ENCODE results near the gene GJD4.

DNA sequence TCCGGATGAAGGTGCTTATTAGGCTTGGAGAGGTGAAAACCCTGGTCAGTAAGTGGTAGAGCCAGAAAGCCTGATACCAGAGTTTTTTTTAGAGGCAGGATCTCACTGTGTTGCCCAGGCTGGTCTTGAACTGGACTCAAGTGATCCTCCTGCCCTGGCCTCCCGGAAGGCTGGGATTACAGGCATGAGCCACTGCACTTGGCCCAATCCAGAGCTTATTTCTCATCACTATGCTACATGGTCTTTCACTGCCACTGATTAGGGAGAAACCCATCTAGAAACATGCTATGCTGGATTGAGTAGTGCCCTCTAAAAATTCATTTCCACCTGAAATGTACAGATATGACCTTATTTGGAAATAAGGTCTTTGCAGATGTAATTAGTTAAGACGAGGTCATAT lies 28.4 kb upstream of the GJD4 start:
- TF ChIP-seq, protein P1, sequence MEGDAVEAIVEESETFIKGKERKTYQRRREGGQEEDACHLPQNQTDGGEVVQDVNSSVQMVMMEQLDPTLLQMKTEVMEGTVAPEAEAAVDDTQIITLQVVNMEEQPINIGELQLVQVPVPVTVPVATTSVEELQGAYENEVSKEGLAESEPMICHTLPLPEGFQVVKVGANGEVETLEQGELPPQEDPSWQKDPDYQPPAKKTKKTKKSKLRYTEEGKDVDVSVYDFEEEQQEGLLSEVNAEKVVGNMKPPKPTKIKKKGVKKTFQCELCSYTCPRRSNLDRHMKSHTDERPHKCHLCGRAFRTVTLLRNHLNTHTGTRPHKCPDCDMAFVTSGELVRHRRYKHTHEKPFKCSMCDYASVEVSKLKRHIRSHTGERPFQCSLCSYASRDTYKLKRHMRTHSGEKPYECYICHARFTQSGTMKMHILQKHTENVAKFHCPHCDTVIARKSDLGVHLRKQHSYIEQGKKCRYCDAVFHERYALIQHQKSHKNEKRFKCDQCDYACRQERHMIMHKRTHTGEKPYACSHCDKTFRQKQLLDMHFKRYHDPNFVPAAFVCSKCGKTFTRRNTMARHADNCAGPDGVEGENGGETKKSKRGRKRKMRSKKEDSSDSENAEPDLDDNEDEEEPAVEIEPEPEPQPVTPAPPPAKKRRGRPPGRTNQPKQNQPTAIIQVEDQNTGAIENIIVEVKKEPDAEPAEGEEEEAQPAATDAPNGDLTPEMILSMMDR (IDR thresholded peaks at IDR 0.05): no peak
- no peak for TF ChIP-seq EP300 (IDR thresholded peaks at IDR 0.05)
